Transverse colon (tissue), 4 donors: ENCODE measurements around the gene HDAC9. TPM values are rescaled to one million over a fixed set of nuclear protein-coding genes. Genes with fewer than 3 reads are reported as not detected.

Experiments
- DNase-seq: peaks from one replicate; pipeline ENCODE4 v3.0.0-alpha.2; 2019
- H3K27ac ChIP-seq, 4 donors: fragments of 200-600 bp; sonication (generic); 2 replicates each; pipeline ENCODE4 v1.5.1; 2016 to 2018; ENCODE audit warnings: inconsistent platforms in 4 of 4
- H3K27me3 ChIP-seq: fragments of 200-600 bp; sonication (generic); 2 replicates; pipeline ENCODE4 v1.5.1; 2017; ENCODE audit warnings: inconsistent platforms
- H3K36me3 ChIP-seq, 4 donors: fragments of 200-600 bp; sonication (generic); 2 replicates each; pipeline ENCODE4 v1.5.1; 2017 to 2019; ENCODE audit warnings: inconsistent platforms in 4 of 4
- H3K4me1 ChIP-seq, 4 donors: fragments of 200-600 bp; sonication (generic); 2 replicates each; pipeline ENCODE4 v1.5.1; 2017 to 2020; ENCODE audit warnings: inconsistent platforms in 4 of 4
- H3K4me3 ChIP-seq, 4 donors: fragments of 200-600 bp; sonication (generic); 1 replicate in 1 of 4; 2 replicates in 3 of 4; pipeline versions ENCODE4 v1.5.1 to v1.6.1; 2017 to 2019; ENCODE audit warnings: inconsistent platforms in 4 of 4
- H3K9me3 ChIP-seq, 2 donors: fragments of 200-600 bp; sonication (generic); 2 replicates each; pipeline ENCODE4 v1.5.1; 2017 to 2019; ENCODE audit warnings: inconsistent platforms in 2 of 2
- CTCF ChIP-seq, 5 experiments: fragments of 200-600 bp in 3 of 5; fragments of 450-650 bp in 2 of 5; sonication (generic) in 3 of 5; IDR thresholded peaks; 1 replicate in 2 of 5; 2 replicates in 3 of 5; pipeline ENCODE4 v1.5.1; 2016 to 2017; ENCODE audit warnings: antibody characterized with exemption in 5 of 5, inconsistent platforms in 3 of 5, mild to moderate bottlenecking in 2 of 5, moderate library complexity in 1 of 5
- EP300 ChIP-seq: sonication (generic); formaldehyde crosslinking; IDR thresholded peaks from one replicate; pipeline ENCODE4 v1.6.1; 2017; ENCODE audit warnings: antibody characterized with exemption, low read depth
- POLR2A ChIP-seq: fragments of 450-650 bp; IDR thresholded peaks from one replicate; pipeline ENCODE4 v1.6.1; 2016; ENCODE audit warnings: antibody characterized with exemption, mild to moderate bottlenecking, moderate library complexity
- POLR2AphosphoS5 ChIP-seq, 3 donors: sonication (generic); formaldehyde crosslinking; IDR thresholded peaks; one replicate each; pipeline ENCODE4 v1.6.1; 2016; ENCODE audit warnings: antibody characterized with exemption in 3 of 3
- WGBS, 2 donors: methylation state at CpG; one replicate each; pipeline ENCODE4 v1.1.5; 2018; ENCODE audit warnings: low coverage in 1 of 2; 5-methylcytosine and 5-hydroxymethylcytosine counted together
- in situ Hi-C, 4 donors: fragments of 200-750 bp; cut with MboI; loops; one replicate each; pipeline versions ENCODE4 v1.15.0 to v1.15.1; 2017; ENCODE audit warnings: low sequenced_read_pairs in 3 of 4, low pct_ligation_motif_present in 1 of 4, low pct_unique_long_range_greater_than_20kb in 1 of 4
- intact Hi-C: fragments of 100-400 bp; cut with DNase I; formaldehyde crosslinking; loops from one replicate; pipeline ENCODE4 v1.15.1; 2023; ENCODE audit warnings: low total_unique reads
- total RNA-seq, 4 donors: library from RNA; depleted of rRNA; stranded (reverse); fragments of >200 nt; gene quantifications; one replicate each; pipeline ENCODE4 v1.1.0, GENCODE V29; 2016

HDAC9 gene
- total RNA-seq, 4 donors from 2014 or later, result 6.0 to 47.5 (median 33.7) TPM

DNA sequence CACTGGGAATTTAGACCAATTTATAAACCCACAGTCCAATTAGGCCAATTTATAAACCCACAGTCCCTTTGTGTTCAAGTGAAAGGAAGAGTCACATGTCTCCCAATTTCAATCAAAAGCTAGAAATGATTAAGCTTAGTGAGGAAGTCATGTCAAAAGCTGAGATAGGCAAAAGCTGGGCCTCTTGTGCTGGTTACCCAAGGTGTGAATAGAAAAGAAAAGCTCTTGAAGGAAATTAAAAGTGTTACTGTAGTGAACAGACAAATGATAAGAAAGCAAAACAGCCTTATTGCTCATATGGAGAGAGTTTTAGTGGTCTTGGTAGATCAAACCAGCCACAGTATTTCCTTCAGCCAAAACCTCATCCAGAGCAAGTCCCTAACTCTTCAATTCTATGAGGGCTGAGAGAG lies 245.0 kb downstream of the HDAC9 start:
- DNase-seq, result no peak
- no peaks in the 10 kb centered on the region for H3K27me3 ChIP-seq
- TF ChIP-seq EP300, result no peak
- TF ChIP-seq POLR2AphosphoS5 (IDR thresholded peaks at IDR 0.05), result no peak
- no peak for TF ChIP-seq POLR2A
- TF ChIP-seq CTCF (IDR thresholded peaks at IDR 0.05), result no peak
- no peak overlapping the region for H3K27ac ChIP-seq
- intact Hi-C loops, result no loop called here
- H3K36me3 ChIP-seq, result no peaks in the 10 kb centered on the region
- in situ Hi-C loops, result no loop called here
- H3K4me1 ChIP-seq, result no peaks in the 10 kb centered on the region
- H3K4me3 ChIP-seq, result no peak overlapping the region
- no peaks in the 10 kb centered on the region for H3K9me3 ChIP-seq

- H3K36me3 ChIP-seq, result no peaks in the 10 kb centered on the region
- no peak overlapping the region for H3K4me3 ChIP-seq
- H3K27me3 ChIP-seq, result no peaks in the 10 kb centered on the region
- TF ChIP-seq POLR2A, result no peak
- TF ChIP-seq POLR2AphosphoS5 (IDR thresholded peaks at IDR 0.05), result no peak
- no peak for TF ChIP-seq EP300
- TF ChIP-seq CTCF (IDR thresholded peaks at IDR 0.05), result no peak
- DNase-seq, result no peak
- H3K27ac ChIP-seq, result no peak overlapping the region
- H3K9me3 ChIP-seq, result no peaks in the 10 kb centered on the region
- in situ Hi-C loops, result no loop called here
- intact Hi-C loops, result no loop called here
- WGBS, 2 donors, result 66 to 75% methylated on average over 3 of the region's 3 CpGs
- H3K4me1 ChIP-seq, result no peaks in the 10 kb centered on the region
Observed at GRCh38 chr7:18753972-18754610, 258.5 kb downstream of the HDAC9 start.

GRCh38 chr7:18754766-18755165 lies 259.2 kb downstream of the HDAC9 start:
- H3K9me3 ChIP-seq, result no peaks in the 10 kb centered on the region

GRCh38 chr7:18755793-18756192 lies 260.2 kb downstream of the HDAC9 start:
- Histone ChIP-seq H3K27ac (no peak overlapping the region), H3K4me3 (no peak overlapping the region), H3K36me3 (no peaks in the 10 kb centered on the region), H3K9me3 (no peaks in the 10 kb centered on the region), H3K27me3 (no peaks in the 10 kb centered on the region), H3K4me1 (no peaks in the 10 kb centered on the region)
- WGBS, 2 donors, result 75 to 83% methylated on average over 4 of the region's 4 CpGs
- intact Hi-C loops, result no loop called here
- in situ Hi-C loops, result no loop called here
- DNase-seq, result no peak
- TF ChIP-seq POLR2A, result no peak
- TF ChIP-seq CTCF (IDR thresholded peaks at IDR 0.05), result no peak
- TF ChIP-seq EP300, result no peak
- TF ChIP-seq POLR2AphosphoS5 (IDR thresholded peaks at IDR 0.05), result no peak

More at GRCh38 chr7:18754766-18755165, 259.2 kb downstream of the HDAC9 start:
- intact Hi-C loops (no loop called here), in situ Hi-C loops (no loop called here)
- Histone ChIP-seq H3K4me3 (no peak overlapping the region), H3K27ac (no peak overlapping the region), H3K27me3 (no peaks in the 10 kb centered on the region), H3K36me3 (no peaks in the 10 kb centered on the region), H3K4me1 (no peaks in the 10 kb centered on the region)
- 46 to 65% methylated on average over 2 of the region's 2 CpGs for WGBS, 2 donors
- TF ChIP-seq POLR2AphosphoS5 (IDR thresholded peaks at IDR 0.05), result no peak
- TF ChIP-seq POLR2A, result no peak
- no peak for TF ChIP-seq EP300
- TF ChIP-seq CTCF (IDR thresholded peaks at IDR 0.05), result no peak
- DNase-seq, result no peak
